ENCODE data around the gene MGST3.
"Not testable (repeated sequence)": the region's sequence is repeated elsewhere in the genome, so short reads cannot be mapped to it uniquely, and the experiment has no call there.

Gene MGST3

DNA sequence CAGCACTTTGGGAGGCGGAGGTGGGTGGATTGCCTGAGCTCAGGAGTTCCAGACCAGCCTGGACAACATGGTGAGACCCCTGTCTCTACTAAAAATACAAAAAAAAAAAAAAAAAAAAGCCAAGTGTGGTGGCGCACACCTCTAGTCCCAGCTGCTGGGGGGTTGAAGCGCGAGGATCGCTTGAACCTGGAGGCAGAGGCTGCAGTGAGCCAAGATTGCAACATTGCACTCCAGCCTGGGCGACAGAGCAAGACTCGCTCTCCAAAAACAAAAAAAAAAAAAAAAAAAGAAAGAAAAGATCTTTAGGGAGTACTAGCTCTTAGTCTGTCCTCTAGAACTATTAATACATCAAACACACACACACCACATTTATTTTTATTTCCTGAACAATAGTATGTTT is 70.9 kb downstream of the MGST3 start:
- not testable (repeated sequence) for DNase-seq

GRCh38 chr1:165703648-165704047 is 72.6 kb downstream of the MGST3 start:
- DNase-seq = no peak

All from stimulated activated CD4-positive, alpha-beta T cell treated with anti-CD3 and anti-CD28 coated beads, Interleukin-4, amount 100 ng/mL, for 4 hours (primary cell).